NCI-H748 (cell line): ENCODE data around the gene C11orf42.

ENCODE experiments used
- DNase-seq: peaks from one replicate; lab custom pipeline; 2025; ENCODE audit not compliant: unreplicated experiment; lab: John Stamatoyannopoulos, UW

Gene C11orf42

GRCh38 chr11:6251990-6252473 is 46.7 kb downstream of the C11orf42 start:
- DNase-seq, result no peak

GRCh38 chr11:6253197-6253596 is 47.8 kb downstream of the C11orf42 start:
- DNase-seq, result no peak

- DNase-seq, result no peak
These were observed 52.8 kb downstream of the C11orf42 start for GRCh38 chr11:6258141-6258540.

GRCh38 chr11:6258571-6259081 is 53.3 kb downstream of the C11orf42 start:
- peak; percentile 77 for DNase-seq

- peak; percentile 39 for DNase-seq
These were observed 54.9 kb downstream of the C11orf42 start for GRCh38 chr11:6260207-6260726.
